Gastrocnemius medialis (tissue), 4 donors: ENCODE results near the gene SUOX.

Experiments
- POLR2A ChIP-seq, 2 donors: fragments of 450-650 bp; IDR thresholded peaks; one replicate each; pipeline ENCODE4 v1.6.1; 2017; ENCODE audit warnings: antibody characterized with exemption in 2 of 2, mild to moderate bottlenecking in 2 of 2, moderate library complexity in 2 of 2
- TF ChIP-seq, protein P1 (sequence below), 5 experiments: fragments of 450-650 bp in 3 of 5; fragments of 200-600 bp in 2 of 5; sonication (generic) in 2 of 5; IDR thresholded peaks in 4 of 5; conservative IDR thresholded peaks in 1 of 5; 1 replicate in 4 of 5; 2 replicates in 1 of 5; pipeline ENCODE4 v1.5.1; 2016 to 2019; ENCODE audit warnings: antibody characterized with exemption in 5 of 5, mild to moderate bottlenecking in 3 of 5, moderate library complexity in 3 of 5

- TF ChIP-seq, protein P1, sequence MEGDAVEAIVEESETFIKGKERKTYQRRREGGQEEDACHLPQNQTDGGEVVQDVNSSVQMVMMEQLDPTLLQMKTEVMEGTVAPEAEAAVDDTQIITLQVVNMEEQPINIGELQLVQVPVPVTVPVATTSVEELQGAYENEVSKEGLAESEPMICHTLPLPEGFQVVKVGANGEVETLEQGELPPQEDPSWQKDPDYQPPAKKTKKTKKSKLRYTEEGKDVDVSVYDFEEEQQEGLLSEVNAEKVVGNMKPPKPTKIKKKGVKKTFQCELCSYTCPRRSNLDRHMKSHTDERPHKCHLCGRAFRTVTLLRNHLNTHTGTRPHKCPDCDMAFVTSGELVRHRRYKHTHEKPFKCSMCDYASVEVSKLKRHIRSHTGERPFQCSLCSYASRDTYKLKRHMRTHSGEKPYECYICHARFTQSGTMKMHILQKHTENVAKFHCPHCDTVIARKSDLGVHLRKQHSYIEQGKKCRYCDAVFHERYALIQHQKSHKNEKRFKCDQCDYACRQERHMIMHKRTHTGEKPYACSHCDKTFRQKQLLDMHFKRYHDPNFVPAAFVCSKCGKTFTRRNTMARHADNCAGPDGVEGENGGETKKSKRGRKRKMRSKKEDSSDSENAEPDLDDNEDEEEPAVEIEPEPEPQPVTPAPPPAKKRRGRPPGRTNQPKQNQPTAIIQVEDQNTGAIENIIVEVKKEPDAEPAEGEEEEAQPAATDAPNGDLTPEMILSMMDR (IDR thresholded peaks at IDR 0.05 in 4 of 5, conservative IDR thresholded peaks at IDR 0.05 in 1 of 5) = no peak
- no peak for TF ChIP-seq POLR2A (IDR thresholded peaks at IDR 0.05)
Observed at GRCh38 chr12:56046027-56046780, 49.1 kb downstream of the SUOX start.
